Camera-type eye (tissue), 1 donor: ENCODE measurements around the gene PPP1R13B. TPM values are rescaled to one million over a fixed set of nuclear protein-coding genes. Genes with fewer than 3 reads are reported as not detected.

ENCODE experiments used
- total RNA-seq: library from RNA; depleted of rRNA; stranded (reverse); fragments of >200 nt; gene quantifications from one replicate; pipeline ENCODE4 v1.2.3, GENCODE V29; 2014

The PPP1R13B gene, protein sequence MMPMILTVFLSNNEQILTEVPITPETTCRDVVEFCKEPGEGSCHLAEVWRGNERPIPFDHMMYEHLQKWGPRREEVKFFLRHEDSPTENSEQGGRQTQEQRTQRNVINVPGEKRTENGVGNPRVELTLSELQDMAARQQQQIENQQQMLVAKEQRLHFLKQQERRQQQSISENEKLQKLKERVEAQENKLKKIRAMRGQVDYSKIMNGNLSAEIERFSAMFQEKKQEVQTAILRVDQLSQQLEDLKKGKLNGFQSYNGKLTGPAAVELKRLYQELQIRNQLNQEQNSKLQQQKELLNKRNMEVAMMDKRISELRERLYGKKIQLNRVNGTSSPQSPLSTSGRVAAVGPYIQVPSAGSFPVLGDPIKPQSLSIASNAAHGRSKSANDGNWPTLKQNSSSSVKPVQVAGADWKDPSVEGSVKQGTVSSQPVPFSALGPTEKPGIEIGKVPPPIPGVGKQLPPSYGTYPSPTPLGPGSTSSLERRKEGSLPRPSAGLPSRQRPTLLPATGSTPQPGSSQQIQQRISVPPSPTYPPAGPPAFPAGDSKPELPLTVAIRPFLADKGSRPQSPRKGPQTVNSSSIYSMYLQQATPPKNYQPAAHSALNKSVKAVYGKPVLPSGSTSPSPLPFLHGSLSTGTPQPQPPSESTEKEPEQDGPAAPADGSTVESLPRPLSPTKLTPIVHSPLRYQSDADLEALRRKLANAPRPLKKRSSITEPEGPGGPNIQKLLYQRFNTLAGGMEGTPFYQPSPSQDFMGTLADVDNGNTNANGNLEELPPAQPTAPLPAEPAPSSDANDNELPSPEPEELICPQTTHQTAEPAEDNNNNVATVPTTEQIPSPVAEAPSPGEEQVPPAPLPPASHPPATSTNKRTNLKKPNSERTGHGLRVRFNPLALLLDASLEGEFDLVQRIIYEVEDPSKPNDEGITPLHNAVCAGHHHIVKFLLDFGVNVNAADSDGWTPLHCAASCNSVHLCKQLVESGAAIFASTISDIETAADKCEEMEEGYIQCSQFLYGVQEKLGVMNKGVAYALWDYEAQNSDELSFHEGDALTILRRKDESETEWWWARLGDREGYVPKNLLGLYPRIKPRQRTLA
- 23.8 TPM for total RNA-seq

DNA sequence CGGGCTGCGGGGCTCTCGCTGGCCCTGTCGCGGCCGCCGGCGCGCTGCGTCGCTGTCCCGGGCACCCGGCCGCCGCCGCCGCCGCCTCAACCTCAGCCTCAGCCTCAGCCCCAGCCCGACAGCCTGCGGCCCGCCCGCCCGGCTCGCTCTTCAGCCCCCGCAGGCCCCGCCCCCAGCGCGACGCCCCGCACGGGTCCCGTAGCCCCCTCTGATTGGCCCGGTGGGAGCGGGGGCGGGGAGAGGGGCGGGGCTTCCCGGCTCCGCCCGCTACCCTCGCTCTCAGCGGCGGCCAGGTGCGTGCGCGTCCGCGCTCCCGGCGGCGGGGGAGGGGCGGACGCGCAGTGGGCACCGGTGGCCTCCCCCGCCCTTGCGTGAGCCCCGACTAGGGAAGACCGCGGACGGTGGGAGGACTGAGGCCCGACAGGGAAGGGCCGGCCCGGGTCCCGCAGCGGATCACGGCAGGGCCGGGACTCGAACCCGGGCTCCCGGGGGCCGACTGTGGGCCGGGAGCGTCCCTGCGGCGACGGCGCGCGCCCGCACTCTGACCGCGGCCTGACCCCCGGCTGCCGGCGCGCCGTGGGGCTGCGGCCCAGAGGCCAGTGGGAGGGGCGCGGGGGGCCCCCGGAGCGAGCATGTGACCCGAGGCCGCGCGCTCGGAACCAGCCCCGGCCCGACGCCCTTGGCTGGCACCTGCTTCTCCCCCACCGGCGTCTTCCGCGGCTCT lies at the start of gene PPP1R13B:
PPP1R13B (minus strand) TSS at position 125 of the 724 bp plus-strand sequence. CDS start 268 bp downstream, outside the sequence.

DNA sequence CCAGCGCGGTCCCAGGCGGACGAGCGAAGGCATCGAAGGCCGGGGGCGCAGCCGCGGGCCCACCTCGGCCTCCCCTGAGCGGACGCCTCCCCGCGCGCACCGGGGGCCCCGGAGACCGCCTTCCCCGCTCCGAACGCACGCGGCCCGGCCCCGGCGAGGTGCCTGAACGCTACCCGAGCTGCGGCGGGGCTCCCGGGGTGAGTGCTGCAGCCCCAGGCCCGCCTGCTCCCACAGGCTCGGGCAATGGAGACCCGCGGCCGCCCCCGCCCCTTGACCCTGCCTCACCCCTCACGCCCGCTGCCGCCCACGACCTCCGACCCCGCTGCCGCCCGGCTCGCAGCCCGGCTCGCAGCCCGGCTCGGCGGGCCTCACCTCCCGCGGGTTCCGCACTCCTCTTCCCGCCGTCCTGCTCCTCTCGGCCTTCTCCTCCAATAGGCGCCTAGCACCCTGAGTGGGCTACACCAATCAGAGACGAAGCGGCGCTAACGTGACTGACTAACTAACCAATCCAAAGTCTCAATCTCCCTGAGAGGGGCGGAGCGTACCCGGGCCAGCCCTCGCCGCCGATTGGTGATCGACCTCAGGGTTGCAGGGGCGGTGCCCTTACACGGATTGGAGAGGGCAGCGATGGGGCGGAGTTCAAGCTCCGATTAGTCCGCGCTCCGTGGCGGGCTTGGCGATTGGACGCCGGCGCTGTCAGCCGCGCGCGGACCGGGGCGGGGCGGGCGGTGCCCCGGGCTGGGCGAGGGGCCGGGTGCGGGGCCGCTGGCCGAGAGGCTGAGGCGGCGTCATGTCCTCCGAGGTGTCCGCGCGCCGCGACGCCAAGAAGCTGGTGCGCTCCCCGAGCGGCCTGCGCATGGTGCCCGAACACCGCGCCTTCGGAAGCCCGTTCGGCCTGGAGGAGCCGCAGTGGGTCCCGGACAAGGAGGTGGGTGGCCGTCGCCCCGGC lies 132.0 kb downstream of the PPP1R13B start, which contains the start of the genes XRCC3 and ZFYVE21:
XRCC3 (minus strand) TSS at position 400 of the 949 bp plus-strand sequence. CDS start 4,364 bp downstream, outside the sequence.
ZFYVE21 (plus strand) TSS at position 759 of the 949 bp plus-strand sequence; CDS start at position 791, 32 bp downstream.

Other genes with a start within 250 kb of the PPP1R13B start
- 377 TPM for gene KLC1, start 218.4 kb downstream of the PPP1R13B start, total RNA-seq
- 15.2 TPM for gene XRCC3, start 132.1 kb downstream of the PPP1R13B start, total RNA-seq
- 93.5 TPM for gene ZFYVE21, start 131.8 kb downstream of the PPP1R13B start, total RNA-seq
- gene TDRD9, start 80.9 kb upstream of the PPP1R13B start, total RNA-seq: 11.0 TPM
- 12.0 TPM for gene RD3L, start 95.0 kb upstream of the PPP1R13B start, total RNA-seq
- gene ASPG, start 238.1 kb upstream of the PPP1R13B start, total RNA-seq: 2.4 TPM